GM13977 (cell line): ENCODE measurements around the gene FDX2.
A peak's percentile ranks its signal among the peaks of the same experiment; 100 is the strongest.
"Not testable (repeated sequence)": the region's sequence is repeated elsewhere in the genome, so short reads cannot be mapped to it uniquely, and the experiment has no call there.

Source experiments
- DNase-seq: peaks from one replicate; pipeline ENCODE4 v3.0.0; 2012; ENCODE audit warnings: low spot score
- in situ Hi-C: fragments of 300-500 bp; cut with MboI; formaldehyde crosslinking; loops from one replicate; pipeline ENCODE4 v1.12.0; 2022; ENCODE audit warnings: low sequenced_read_pairs, low pct_unique_long_range_greater_than_20kb, mixed read lengths, inconsistent platforms; ENCODE audit not compliant: unreplicated experiment
- TF ChIP-seq, protein P1 (sequence below): IDR thresholded peaks from 2 replicates; pipeline ENCODE4 v1.5.1; 2012; ENCODE audit warnings: mild to moderate bottlenecking, control low read depth; ENCODE audit not compliant: insufficient read depth; ENCODE audit errors: extremely low read depth, missing control alignments

The FDX2 gene

DNA sequence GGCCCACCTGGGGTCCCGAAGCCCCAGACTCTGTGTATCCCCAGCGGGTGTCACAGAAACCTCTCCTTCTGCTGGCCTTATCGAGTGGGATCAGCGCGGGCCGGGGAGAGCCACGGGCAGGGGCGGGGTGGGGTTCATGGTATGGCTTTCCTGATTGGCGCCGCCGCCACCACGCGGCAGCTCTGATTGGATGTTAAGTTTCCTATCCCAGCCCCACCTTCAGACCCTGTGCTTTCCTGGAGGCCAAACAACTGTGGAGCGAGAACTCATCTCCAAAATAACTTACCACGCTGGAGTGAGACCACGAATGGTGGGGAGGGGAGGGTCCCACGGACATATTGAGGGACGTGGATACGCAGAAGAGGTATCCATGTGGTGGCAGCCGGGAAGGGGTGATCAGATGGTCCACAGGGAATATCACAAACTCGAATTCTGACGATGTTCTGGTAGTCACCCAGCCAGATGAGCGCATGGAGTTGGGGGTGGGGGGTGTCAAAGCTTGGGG, 27.1 kb downstream of the FDX2 start:
- in situ Hi-C loops, result no loop called here
- TF ChIP-seq, protein P1, sequence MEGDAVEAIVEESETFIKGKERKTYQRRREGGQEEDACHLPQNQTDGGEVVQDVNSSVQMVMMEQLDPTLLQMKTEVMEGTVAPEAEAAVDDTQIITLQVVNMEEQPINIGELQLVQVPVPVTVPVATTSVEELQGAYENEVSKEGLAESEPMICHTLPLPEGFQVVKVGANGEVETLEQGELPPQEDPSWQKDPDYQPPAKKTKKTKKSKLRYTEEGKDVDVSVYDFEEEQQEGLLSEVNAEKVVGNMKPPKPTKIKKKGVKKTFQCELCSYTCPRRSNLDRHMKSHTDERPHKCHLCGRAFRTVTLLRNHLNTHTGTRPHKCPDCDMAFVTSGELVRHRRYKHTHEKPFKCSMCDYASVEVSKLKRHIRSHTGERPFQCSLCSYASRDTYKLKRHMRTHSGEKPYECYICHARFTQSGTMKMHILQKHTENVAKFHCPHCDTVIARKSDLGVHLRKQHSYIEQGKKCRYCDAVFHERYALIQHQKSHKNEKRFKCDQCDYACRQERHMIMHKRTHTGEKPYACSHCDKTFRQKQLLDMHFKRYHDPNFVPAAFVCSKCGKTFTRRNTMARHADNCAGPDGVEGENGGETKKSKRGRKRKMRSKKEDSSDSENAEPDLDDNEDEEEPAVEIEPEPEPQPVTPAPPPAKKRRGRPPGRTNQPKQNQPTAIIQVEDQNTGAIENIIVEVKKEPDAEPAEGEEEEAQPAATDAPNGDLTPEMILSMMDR, result no peak
- peak; percentile 81 for DNase-seq

DNA sequence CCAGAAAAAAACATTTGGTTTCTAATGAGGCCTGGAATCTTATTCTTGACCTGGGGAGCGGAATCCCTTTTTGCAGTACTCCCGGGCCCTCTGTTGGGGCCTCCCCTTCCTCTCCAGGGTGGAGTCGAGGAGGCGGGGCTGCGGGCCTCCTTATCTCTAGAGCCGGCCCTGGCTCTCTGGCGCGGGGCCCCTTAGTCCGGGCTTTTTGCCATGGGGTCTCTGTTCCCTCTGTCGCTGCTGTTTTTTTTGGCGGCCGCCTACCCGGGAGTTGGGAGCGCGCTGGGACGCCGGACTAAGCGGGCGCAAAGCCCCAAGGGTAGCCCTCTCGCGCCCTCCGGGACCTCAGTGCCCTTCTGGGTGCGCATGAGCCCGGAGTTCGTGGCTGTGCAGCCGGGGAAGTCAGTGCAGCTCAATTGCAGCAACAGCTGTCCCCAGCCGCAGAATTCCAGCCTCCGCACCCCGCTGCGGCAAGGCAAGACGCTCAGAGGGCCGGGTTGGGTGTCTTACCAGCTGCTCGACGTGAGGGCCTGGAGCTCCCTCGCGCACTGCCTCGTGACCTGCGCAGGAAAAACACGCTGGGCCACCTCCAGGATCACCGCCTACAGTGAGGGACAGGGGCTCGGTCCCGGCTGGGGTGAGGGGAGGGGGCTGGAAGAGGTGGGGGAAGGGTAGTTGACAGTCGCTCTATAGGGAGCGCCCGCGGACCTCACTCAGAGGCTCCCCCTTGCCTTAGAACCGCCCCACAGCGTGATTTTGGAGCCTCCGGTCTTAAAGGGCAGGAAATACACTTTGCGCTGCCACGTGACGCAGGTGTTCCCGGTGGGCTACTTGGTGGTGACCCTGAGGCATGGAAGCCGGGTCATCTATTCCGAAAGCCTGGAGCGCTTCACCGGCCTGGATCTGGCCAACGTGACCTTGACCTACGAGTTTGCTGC, 28.7 kb downstream of the FDX2 start, which contains the start of gene ICAM4:
ICAM4 (plus strand) TSS at position 153 of the 935 bp plus-strand sequence; CDS start at position 211, 58 bp downstream.
- peak; percentile 63 for DNase-seq
- TF ChIP-seq, protein P1, result no peak
- in situ Hi-C loops, result no loop called here

DNA sequence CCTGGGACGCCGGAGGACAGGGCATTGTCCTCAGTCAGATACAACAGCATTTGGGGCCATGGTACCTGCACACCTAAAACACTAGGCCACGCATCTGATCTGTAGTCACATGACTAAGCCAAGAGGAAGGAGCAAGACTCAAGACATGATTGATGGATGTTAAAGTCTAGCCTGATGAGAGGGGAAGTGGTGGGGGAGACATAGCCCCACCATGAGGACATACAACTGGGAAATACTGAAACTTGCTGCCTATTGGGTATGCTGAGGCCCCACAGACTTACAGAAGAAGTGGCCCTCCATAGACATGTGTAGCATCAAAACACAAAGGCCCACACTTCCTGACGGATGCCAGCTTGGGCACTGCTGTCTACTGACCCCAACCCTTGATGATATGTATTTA, 30.4 kb downstream of the FDX2 start:
- in situ Hi-C loops, result no loop called here
- no peak for DNase-seq
- TF ChIP-seq, protein P1, result no peak

DNA sequence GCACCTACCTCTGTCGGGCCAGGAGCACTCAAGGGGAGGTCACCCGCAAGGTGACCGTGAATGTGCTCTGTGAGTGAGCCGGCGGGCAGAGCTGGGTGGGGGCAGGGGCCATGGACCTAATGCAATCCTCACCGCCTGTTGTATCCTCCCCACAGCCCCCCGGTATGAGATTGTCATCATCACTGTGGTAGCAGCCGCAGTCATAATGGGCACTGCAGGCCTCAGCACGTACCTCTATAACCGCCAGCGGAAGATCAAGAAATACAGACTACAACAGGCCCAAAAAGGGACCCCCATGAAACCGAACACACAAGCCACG, 30.9 kb downstream of the FDX2 start:
- in situ Hi-C loops, result no loop called here
- DNase-seq, result no peak
- TF ChIP-seq, protein P1, result no peak

DNA sequence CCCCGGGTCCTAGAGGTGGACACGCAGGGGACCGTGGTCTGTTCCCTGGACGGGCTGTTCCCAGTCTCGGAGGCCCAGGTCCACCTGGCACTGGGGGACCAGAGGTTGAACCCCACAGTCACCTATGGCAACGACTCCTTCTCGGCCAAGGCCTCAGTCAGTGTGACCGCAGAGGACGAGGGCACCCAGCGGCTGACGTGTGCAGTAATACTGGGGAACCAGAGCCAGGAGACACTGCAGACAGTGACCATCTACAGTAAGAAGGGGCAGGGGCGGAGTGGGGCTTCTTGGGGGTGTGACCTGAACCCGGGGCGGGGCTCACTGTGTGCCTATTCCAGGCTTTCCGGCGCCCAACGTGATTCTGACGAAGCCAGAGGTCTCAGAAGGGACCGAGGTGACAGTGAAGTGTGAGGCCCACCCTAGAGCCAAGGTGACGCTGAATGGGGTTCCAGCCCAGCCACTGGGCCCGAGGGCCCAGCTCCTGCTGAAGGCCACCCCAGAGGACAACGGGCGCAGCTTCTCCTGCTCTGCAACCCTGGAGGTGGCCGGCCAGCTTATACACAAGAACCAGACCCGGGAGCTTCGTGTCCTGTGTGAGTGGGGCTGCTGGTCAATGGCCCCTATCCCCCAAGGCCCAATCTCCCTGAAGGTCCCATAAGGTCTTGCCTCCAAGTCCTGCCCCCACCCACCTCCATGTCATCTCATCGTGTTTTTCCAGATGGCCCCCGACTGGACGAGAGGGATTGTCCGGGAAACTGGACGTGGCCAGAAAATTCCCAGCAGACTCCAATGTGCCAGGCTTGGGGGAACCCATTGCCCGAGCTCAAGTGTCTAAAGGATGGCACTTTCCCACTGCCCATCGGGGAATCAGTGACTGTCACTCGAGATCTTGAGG, 31.5 kb downstream of the FDX2 start:
- in situ Hi-C loops, result no loop called here
- TF ChIP-seq, protein P1, result no peak
- no peak for DNase-seq

DNA sequence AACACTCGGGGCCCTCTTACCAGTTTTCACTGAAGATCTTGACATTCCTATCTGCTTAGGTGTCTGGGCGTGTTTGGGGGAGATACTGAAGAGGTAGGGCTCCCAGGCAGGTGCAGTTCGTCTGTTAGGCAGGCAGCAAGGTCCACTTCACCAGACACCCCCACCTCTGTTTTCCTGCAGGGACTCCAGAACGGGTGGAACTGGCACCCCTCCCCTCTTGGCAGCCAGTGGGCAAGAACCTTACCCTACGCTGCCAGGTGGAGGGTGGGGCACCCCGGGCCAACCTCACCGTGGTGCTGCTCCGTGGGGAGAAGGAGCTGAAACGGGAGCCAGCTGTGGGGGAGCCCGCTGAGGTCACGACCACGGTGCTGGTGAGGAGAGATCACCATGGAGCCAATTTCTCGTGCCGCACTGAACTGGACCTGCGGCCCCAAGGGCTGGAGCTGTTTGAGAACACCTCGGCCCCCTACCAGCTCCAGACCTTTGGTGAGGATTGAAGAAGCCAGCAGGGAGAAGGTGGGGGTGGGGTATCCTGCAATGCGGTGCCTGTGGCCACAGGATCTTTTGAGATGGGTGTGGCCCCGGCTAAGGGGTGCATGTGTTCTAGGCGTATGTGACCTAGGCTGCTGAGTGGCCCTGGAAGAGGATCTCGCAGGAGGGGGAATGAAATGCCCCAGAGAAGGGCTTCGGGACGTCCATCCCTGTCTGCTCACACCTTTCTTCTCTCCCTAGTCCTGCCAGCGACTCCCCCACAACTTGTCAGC, 32.3 kb downstream of the FDX2 start:
- TF ChIP-seq, protein P1, result no peak
- no peak for DNase-seq
- in situ Hi-C loops, result no loop called here

DNA sequence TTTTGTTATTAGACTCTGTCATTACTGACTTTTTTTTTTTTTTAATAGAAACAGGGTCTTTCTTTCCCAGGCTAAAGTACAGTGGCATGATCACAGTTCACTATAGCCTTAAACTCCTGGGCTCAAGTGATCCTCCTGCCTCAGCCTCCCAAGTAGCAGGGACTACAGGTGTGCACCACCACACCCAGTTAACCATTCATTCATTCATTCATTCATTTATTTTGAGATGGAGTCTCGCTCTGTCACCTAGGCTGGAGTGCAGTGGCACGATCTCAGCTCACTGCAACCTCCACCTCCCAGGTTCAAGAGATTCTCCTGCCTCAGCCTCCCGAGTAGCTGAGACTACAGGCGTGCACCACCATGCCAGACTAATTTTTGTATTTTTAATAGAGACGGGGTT, 33.8 kb downstream of the FDX2 start:
- in situ Hi-C loops, DNase-seq: not testable (repeated sequence)
